OCI-LY3 (cell line): Measurements from ENCODE around the gene MORN2.
A peak's percentile ranks its signal among the peaks of the same experiment; 100 is the strongest.

ENCODE experiments used
- H2AFZ ChIP-seq: fragments of 200-600, 300-600 bp; shearing (Covaris generic); 2 replicates; pipeline ENCODE4 v1.6.0; 2014; ENCODE audit warnings: antibody characterized with exemption, low read depth, low read length
- H3K27ac ChIP-seq: fragments of 200-600, 300-600 bp; sonication (generic); 2 replicates; pipeline ENCODE4 v1.5.1; 2014; ENCODE audit warnings: mild to moderate bottlenecking, low read length, moderate library complexity, mixed read lengths
- H3K27me3 ChIP-seq: fragments of 200-600, 300-600 bp; sonication (generic); 2 replicates; pipeline ENCODE4 v1.6.1; 2014; ENCODE audit warnings: low read depth, low read length, mixed read lengths
- H3K36me3 ChIP-seq: fragments of 200-600, 300-600 bp; sonication (generic); replicated peaks from 2 replicates; pipeline ENCODE3; 2014; ENCODE audit warnings: low read depth, low read length, mixed read lengths
- H3K4me1 ChIP-seq: fragments of 300-600, 200-600 bp; sonication (generic); 2 replicates; pipeline ENCODE4 v1.6.1; 2014; ENCODE audit warnings: low read length, mixed read lengths
- H3K4me2 ChIP-seq: fragments of 200-600, 300-600 bp; sonication (generic); 2 replicates; pipeline ENCODE4 v1.6.1; 2014; ENCODE audit warnings: low read length, mixed read lengths
- H3K4me3 ChIP-seq: fragments of 300-600, 200-600 bp; sonication (generic); 2 replicates; pipeline ENCODE4 v1.5.1; 2014; ENCODE audit warnings: antibody characterized with exemption, mild to moderate bottlenecking, low read length, moderate library complexity
- H3K79me2 ChIP-seq: fragments of 300-600, 200-600 bp; shearing (Covaris generic); 2 replicates; pipeline ENCODE4 v1.6.1; 2014; ENCODE audit warnings: mild to moderate bottlenecking, low read length, mixed read lengths
- H3K9ac ChIP-seq: fragments of 300-600, 200-600 bp; shearing (Covaris generic); 2 replicates; pipeline ENCODE4 v1.6.0; 2014; ENCODE audit warnings: mild to moderate bottlenecking, low read length, moderate library complexity
- H3K9me3 ChIP-seq: fragments of 200-600, 300-600 bp; shearing (Covaris generic); 2 replicates; pipeline ENCODE4 v1.6.1; 2014; ENCODE audit warnings: low read length, mixed read lengths; ENCODE audit not compliant: insufficient read depth
- H4K20me1 ChIP-seq: fragments of 200-600, 300-600 bp; sonication (generic); 2 replicates; pipeline ENCODE4 v1.6.1; 2016; ENCODE audit warnings: low read length, mixed read lengths; ENCODE audit not compliant: insufficient read depth
- CTCF ChIP-seq: fragments of 200-600, 300-600 bp; sonication (generic); IDR thresholded peaks from 2 replicates; pipeline ENCODE4 v1.5.1; 2014; ENCODE audit warnings: antibody characterized with exemption, low read length, low read depth
- EZH2phosphoT487 ChIP-seq: fragments of 200-600 bp; shearing (Covaris generic); IDR thresholded peaks from 2 replicates; pipeline ENCODE4 v1.6.1; 2018; ENCODE audit warnings: antibody characterized with exemption, mixed run types, low read depth

Gene MORN2

GRCh38 chr2:38900726-38901125, 24.9 kb downstream of the MORN2 start:
- Histone ChIP-seq H3K79me2 (no peaks in the 10 kb centered on the region), H4K20me1 (no peaks in the 10 kb centered on the region), H3K36me3 (no peaks in the 10 kb centered on the region), H2AFZ (no peak overlapping the region), H3K27ac (no peak overlapping the region), H3K4me3 (no peak overlapping the region), H3K27me3 (peaks cover 10% of the 10 kb centered on the region), H3K9ac (no peak overlapping the region), H3K4me1 (peaks cover 10% of the 10 kb centered on the region), H3K9me3 (no peaks in the 10 kb centered on the region), H3K4me2 (no peak overlapping the region)
- no peak for TF ChIP-seq CTCF
- no peak for TF ChIP-seq EZH2phosphoT487

- peak overlapping the region; percentile 77 for H2AFZ ChIP-seq
- no peak overlapping the region for H3K27ac ChIP-seq
- H3K4me1 ChIP-seq: peaks cover 29% of the 10 kb centered on the region
- no peak overlapping the region for H3K4me3 ChIP-seq
- H4K20me1 ChIP-seq: no peaks in the 10 kb centered on the region
- H3K36me3 ChIP-seq: no peaks in the 10 kb centered on the region
- TF ChIP-seq CTCF: no peak
- TF ChIP-seq EZH2phosphoT487: no peak
- no peaks in the 10 kb centered on the region for H3K79me2 ChIP-seq
- H3K9ac ChIP-seq: no peak overlapping the region
- peak overlapping the region; percentile 43 for H3K4me2 ChIP-seq
- peaks cover 8% of the 10 kb centered on the region; the same call in 1 of the 2 replicates for H3K27me3 ChIP-seq
- H3K9me3 ChIP-seq: no peaks in the 10 kb centered on the region
These were observed 29.5 kb downstream of the MORN2 start for GRCh38 chr2:38905251-38905650.

- Histone ChIP-seq H3K27ac (no peak overlapping the region), H3K27me3 (peaks cover 8% of the 10 kb centered on the region)
- TF ChIP-seq EZH2phosphoT487 (no peak), CTCF (no peak)
These were observed 31.5 kb downstream of the MORN2 start for GRCh38 chr2:38907242-38907641.

GRCh38 chr2:38907743-38908562, 32.2 kb downstream of the MORN2 start:
- Histone ChIP-seq H3K27ac (no peak overlapping the region), H3K4me3 (no peak overlapping the region), H3K36me3 (no peaks in the 10 kb centered on the region), H4K20me1 (no peaks in the 10 kb centered on the region), H3K9me3 (no peaks in the 10 kb centered on the region), H3K4me2 (peak overlapping the region; percentile 42), H3K79me2 (no peaks in the 10 kb centered on the region), H3K27me3 (peaks cover 8% of the 10 kb centered on the region), H2AFZ (no peak overlapping the region), H3K9ac (no peak overlapping the region), H3K4me1 (peaks cover 29% of the 10 kb centered on the region)
- TF ChIP-seq EZH2phosphoT487 (no peak), CTCF (no peak)

More at GRCh38 chr2:38907242-38907641, 31.5 kb downstream of the MORN2 start:
- peaks cover 29% of the 10 kb centered on the region for H3K4me1 ChIP-seq
- H3K9me3 ChIP-seq: no peaks in the 10 kb centered on the region
- no peak overlapping the region for H3K4me3 ChIP-seq
- H2AFZ ChIP-seq: no peak overlapping the region
- H3K4me2 ChIP-seq: no peak overlapping the region
- H3K36me3 ChIP-seq: no peaks in the 10 kb centered on the region
- no peak overlapping the region for H3K9ac ChIP-seq
- no peaks in the 10 kb centered on the region for H3K79me2 ChIP-seq
- H4K20me1 ChIP-seq: no peaks in the 10 kb centered on the region
